Measurements from ENCODE around the gene AFM. TPM values are rescaled to one million over a fixed set of nuclear protein-coding genes. Genes with fewer than 3 reads are reported as not detected.

Gene AFM
- total and polyA plus RNA-seq, 7 donors: not detected

DNA sequence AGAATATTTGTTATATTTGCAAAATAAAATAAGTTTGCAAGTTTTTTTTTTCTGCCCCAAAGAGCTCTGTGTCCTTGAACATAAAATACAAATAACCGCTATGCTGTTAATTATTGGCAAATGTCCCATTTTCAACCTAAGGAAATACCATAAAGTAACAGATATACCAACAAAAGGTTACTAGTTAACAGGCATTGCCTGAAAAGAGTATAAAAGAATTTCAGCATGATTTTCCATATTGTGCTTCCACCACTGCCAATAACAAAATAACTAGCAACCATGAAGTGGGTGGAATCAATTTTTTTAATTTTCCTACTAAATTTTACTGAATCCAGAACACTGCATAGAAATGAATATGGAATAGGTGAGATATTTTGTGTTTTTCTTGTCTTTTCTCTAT, 45.6 kb upstream of the AFM start, which contains the start of gene AFP:
TSS of gene AFP (plus strand) at position 238 of the 400 bp plus-strand sequence. CDS start at position 280, 42 bp downstream.
- TF ChIP-seq POLR2A (IDR thresholded peaks at IDR 0.05) (no peak), EP300 (IDR thresholded peaks at IDR 0.05) (no peak), POLR2AphosphoS5 (IDR thresholded peaks at IDR 0.05) (no peak)
- TF ChIP-seq, protein P1, sequence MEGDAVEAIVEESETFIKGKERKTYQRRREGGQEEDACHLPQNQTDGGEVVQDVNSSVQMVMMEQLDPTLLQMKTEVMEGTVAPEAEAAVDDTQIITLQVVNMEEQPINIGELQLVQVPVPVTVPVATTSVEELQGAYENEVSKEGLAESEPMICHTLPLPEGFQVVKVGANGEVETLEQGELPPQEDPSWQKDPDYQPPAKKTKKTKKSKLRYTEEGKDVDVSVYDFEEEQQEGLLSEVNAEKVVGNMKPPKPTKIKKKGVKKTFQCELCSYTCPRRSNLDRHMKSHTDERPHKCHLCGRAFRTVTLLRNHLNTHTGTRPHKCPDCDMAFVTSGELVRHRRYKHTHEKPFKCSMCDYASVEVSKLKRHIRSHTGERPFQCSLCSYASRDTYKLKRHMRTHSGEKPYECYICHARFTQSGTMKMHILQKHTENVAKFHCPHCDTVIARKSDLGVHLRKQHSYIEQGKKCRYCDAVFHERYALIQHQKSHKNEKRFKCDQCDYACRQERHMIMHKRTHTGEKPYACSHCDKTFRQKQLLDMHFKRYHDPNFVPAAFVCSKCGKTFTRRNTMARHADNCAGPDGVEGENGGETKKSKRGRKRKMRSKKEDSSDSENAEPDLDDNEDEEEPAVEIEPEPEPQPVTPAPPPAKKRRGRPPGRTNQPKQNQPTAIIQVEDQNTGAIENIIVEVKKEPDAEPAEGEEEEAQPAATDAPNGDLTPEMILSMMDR (IDR thresholded peaks at IDR 0.05): no peak
- WGBS, 2 donors: 85 to 95% methylated on average over 1 of the region's 1 CpG

DNA sequence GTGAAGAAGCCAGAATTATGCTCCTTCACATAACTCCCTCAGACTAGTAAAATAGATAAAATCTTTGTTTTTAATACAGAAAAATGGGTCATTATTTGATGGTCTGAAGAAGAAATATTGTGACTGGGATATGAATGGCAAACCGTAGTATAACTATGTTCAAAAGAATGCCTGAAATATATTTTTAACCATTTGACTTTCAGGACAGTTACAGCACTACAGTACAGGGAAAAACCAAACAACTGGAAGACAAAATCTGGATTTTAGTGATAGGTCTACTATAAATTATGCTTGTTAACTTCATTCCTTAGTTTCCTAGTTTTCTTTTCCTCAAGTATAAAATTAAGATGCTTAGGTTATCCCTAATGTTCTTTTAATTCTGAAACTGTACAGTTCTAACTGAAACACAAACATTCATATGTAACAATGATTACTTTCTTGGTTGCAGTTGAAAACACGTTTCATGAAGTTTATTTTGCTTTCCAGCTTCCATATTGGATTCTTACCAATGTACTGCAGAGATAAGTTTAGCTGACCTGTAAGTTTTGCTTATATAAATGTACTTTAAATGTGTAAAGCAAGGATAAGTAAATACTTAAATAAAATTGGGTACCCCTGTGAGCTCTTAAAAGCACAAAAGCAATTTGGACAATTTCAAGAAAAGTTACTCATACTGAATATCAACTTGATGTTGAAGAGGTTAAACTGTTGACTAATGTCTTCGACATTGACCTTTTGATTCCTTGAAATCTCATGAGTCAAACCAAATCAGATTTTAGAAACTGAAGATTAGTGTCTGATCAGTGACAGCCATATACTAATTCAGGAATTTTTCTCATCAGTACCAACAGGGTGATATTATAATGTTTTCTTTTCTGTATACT, 44.6 kb upstream of the AFM start:
- Histone ChIP-seq H3K4me1 (no peaks in the 10 kb centered on the region), H3K36me3 (no peaks in the 10 kb centered on the region), H3K4me3 (no peak overlapping the region), H3K27ac (no peak overlapping the region), H3K9me3 (no peaks in the 10 kb centered on the region), H3K27me3 (no peaks in the 10 kb centered on the region)
- intact Hi-C loops (cut with DNase I): no loop called here
- no peak for DNase-seq
- 79 to 85% methylated on average over 3 of the region's 3 CpGs for WGBS, 2 donors
- TF ChIP-seq POLR2AphosphoS5 (IDR thresholded peaks at IDR 0.05): no peak
- TF ChIP-seq, protein P1 (IDR thresholded peaks at IDR 0.05): no peak
- TF ChIP-seq POLR2A (IDR thresholded peaks at IDR 0.05): no peak
- TF ChIP-seq EP300 (IDR thresholded peaks at IDR 0.05): no peak

More for the DNA sequence above, 45.6 kb upstream of the AFM start, which contains the start of gene AFP:
- Histone ChIP-seq H3K4me1 (no peaks in the 10 kb centered on the region), H3K36me3 (no peaks in the 10 kb centered on the region), H3K27me3 (no peaks in the 10 kb centered on the region), H3K27ac (no peak within 1 kb of the TSS), H3K9me3 (no peaks in the 10 kb centered on the region), H3K4me3 (no peak within 1 kb of the TSS)
- DNase-seq: no peak
- intact Hi-C loops (cut with DNase I): no loop called here

- H3K36me3 ChIP-seq: no peaks in the 10 kb centered on the region
- no peak for DNase-seq
- no peaks in the 10 kb centered on the region for H3K4me1 ChIP-seq
- no peaks in the 10 kb centered on the region for H3K9me3 ChIP-seq
- H3K27ac ChIP-seq: no peak overlapping the region
- TF ChIP-seq EP300 (IDR thresholded peaks at IDR 0.05) (no peak), POLR2A (IDR thresholded peaks at IDR 0.05) (no peak), POLR2AphosphoS5 (IDR thresholded peaks at IDR 0.05) (no peak)
- TF ChIP-seq, protein P1 (IDR thresholded peaks at IDR 0.05): no peak
- H3K4me3 ChIP-seq: no peak overlapping the region
- H3K27me3 ChIP-seq: no peaks in the 10 kb centered on the region
- intact Hi-C loops (cut with DNase I): no loop called here
Measured at GRCh38 chr4:73437558-73437956, 44.0 kb upstream of the AFM start.

- Histone ChIP-seq H3K4me1 (no peaks in the 10 kb centered on the region), H3K4me3 (no peak overlapping the region), H3K27ac (no peak overlapping the region), H3K9me3 (no peaks in the 10 kb centered on the region), H3K36me3 (no peaks in the 10 kb centered on the region), H3K27me3 (no peaks in the 10 kb centered on the region)
- WGBS, 2 donors: 85 to 88% methylated on average over 1 of the region's 1 CpG
- TF ChIP-seq POLR2A (IDR thresholded peaks at IDR 0.05) (no peak), EP300 (IDR thresholded peaks at IDR 0.05) (no peak), POLR2AphosphoS5 (IDR thresholded peaks at IDR 0.05) (no peak)
- TF ChIP-seq, protein P1 (IDR thresholded peaks at IDR 0.05): no peak
- intact Hi-C loops (cut with DNase I): no loop called here
- no peak for DNase-seq
Measured at GRCh38 chr4:73438048-73438447, 43.5 kb upstream of the AFM start.

Data from sigmoid colon (tissue), 7 donors.